ENCODE data around the gene SIK2.

SIK2 gene

DNA sequence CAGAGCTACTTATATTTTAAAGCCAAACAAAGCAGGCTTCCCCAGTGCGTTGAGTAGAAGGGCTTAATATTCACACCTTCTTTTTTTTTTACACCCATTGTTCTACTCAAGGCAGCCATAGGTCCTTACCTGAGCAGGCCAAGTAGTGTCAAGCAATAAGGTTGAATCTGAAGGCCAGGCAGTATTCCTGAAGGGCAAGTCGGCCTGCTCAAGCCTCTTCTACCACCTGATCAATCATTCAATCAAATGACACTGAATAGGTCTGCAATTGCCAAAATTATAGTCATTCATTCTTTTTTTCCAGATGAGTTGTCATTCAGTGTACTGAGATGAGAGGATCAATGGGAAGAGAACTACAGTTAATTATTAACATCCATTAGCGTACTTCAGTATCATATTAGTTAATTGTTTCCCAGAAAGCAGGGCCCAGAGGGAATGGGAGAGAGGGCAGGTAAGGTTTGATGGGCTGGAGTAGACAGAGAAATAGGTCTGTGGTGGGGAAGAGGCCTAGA is 175.9 kb downstream of the SIK2 start:
- in situ Hi-C loops (cut with MboI; ENCODE audit: low sequenced_read_pairs), result no loop called here

DNA sequence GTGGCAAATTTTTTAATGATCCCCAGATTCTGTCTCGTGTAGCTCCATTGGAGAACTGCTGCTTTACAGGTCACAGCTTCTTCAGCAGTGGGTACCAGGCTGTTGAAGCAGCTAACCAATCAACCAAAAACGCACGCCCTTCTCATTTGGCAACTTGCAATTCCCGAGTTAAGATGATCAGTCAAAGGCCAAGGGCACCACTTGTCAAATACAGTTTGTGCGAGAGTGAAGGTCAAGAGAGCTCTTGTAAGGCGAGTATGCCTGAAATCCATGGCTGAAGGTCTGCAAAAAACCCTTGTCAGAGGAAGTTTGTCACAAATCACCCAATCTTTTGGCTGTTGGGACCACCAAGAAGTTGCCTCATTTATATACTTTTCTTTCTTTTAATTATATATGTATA is 176.9 kb downstream of the SIK2 start:
- in situ Hi-C loops (cut with MboI; ENCODE audit: low sequenced_read_pairs), result no loop called here
